ENCODE data around the gene BMPR1B. TPM values are rescaled to one million over a fixed set of nuclear protein-coding genes. Genes with fewer than 3 reads are reported as not detected.
A peak's percentile ranks its signal among the peaks of the same experiment; 100 is the strongest.

BMPR1B gene
- total and polyA plus RNA-seq, 4 donors: 11.8 to 30.1 (median 16.7) TPM

- WGBS (ENCODE audit: insufficient coverage): no CpG with 5 or more reads among the region's 2 CpGs
- Histone ChIP-seq H3K27me3 (ENCODE audit: control insufficient read depth, insufficient read depth, low read length) (no peaks in the 10 kb centered on the region), H3K36me3 (ENCODE audit: control insufficient read depth, insufficient read depth, low read length) (no peaks in the 10 kb centered on the region)
Observed at GRCh38 chr4:95013236-95013635, 255.5 kb downstream of the BMPR1B start.

GRCh38 chr4:95014068-95014467 lies 256.3 kb downstream of the BMPR1B start:
- WGBS (ENCODE audit: insufficient coverage): no CpG with 5 or more reads among the region's 1 CpG

More at GRCh38 chr4:95013236-95013635, 255.5 kb downstream of the BMPR1B start:
- no peak for DNase-seq (ENCODE audit: low read depth in 4 of 6, low spot score in 6 of 6)
- Histone ChIP-seq H3K9me3 (ENCODE audit: control insufficient read depth, insufficient read depth, low read length) (no peaks in the 10 kb centered on the region), H3K4me3 (ENCODE audit: low read depth, low read length) (no peak overlapping the region), H3K27ac (ENCODE audit: low read depth, low read length) (no peak overlapping the region), H3K4me1 (ENCODE audit: control insufficient read depth, insufficient read depth, low read length) (no peaks in the 10 kb centered on the region)

DNA sequence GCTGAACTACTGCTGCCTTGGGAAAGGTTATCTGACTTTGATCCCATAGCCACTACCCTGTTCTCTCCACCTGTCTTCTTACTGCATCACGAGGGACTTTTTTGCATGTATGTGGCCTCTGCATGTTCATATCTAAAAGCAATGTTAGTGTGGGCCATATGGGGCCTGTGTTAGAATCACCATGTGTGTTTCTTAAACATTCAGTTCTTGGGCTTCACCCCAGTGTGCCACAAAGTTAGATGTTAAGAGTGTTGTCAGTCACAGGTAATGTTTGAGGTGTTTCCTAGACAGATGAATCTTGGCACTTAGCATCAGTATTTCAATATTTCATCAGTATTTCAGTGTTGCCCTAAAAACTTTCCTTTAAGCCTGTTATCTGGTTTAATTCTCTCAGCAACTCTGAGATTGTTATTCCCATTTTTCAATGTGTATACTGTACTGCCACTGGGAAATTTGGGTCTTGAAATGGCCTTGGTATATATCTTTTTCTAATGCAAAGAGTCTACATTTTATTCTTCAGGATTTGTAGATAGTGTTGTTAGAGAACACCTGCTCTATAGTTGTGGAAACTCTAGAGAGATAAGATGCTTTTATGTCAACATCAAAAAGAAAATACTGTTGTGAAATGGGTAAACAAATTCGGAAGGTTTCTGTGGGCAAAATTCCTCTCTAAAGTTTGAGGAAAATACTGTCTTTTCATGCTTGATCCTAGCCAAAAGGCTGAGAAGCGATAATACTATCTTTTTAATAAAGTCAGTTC lies 259.7 kb downstream of the BMPR1B start:
- no peaks in the 10 kb centered on the region for H3K9me3 ChIP-seq (ENCODE audit: control insufficient read depth, insufficient read depth, low read length)
- DNase-seq (ENCODE audit: low read depth in 4 of 6, low spot score in 6 of 6): no peak
- WGBS (ENCODE audit: insufficient coverage): no CpG with 5 or more reads among the region's 3 CpGs
- H3K4me3 ChIP-seq (ENCODE audit: low read depth, low read length): no peak overlapping the region
- H3K36me3 ChIP-seq (ENCODE audit: control insufficient read depth, insufficient read depth, low read length): no peaks in the 10 kb centered on the region
- H3K4me1 ChIP-seq (ENCODE audit: control insufficient read depth, insufficient read depth, low read length): no peaks in the 10 kb centered on the region
- no peak overlapping the region for H3K27ac ChIP-seq (ENCODE audit: low read depth, low read length)
- no peaks in the 10 kb centered on the region for H3K27me3 ChIP-seq (ENCODE audit: control insufficient read depth, insufficient read depth, low read length)

More at GRCh38 chr4:95014068-95014467, 256.3 kb downstream of the BMPR1B start:
- H3K4me1 ChIP-seq (ENCODE audit: control insufficient read depth, insufficient read depth, low read length): no peaks in the 10 kb centered on the region
- no peak for DNase-seq (ENCODE audit: low read depth in 4 of 6, low spot score in 6 of 6)
- H3K36me3 ChIP-seq (ENCODE audit: control insufficient read depth, insufficient read depth, low read length): no peaks in the 10 kb centered on the region
- no peaks in the 10 kb centered on the region for H3K27me3 ChIP-seq (ENCODE audit: control insufficient read depth, insufficient read depth, low read length)
- H3K4me3 ChIP-seq (ENCODE audit: low read depth, low read length): no peak overlapping the region
- no peaks in the 10 kb centered on the region for H3K9me3 ChIP-seq (ENCODE audit: control insufficient read depth, insufficient read depth, low read length)
- no peak overlapping the region for H3K27ac ChIP-seq (ENCODE audit: low read depth, low read length)

DNA sequence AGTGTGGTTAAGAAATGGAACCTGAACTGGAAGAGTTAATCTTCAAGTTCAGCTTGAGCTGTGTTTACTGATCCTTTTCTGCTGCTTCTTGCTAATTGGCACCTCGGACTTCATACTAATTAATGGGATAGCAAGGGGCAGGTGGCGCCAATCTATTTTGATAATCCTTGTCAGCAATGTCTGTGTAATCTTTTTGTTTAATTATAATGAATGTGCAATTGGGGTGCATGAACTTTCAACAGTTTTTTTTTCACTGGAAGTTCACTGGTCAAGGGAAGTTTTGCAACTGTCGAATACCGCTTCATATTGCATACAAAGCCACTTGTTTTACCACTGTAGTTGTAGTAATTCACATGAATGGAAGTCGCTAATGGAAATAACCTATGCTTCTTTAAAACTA lies 261.0 kb downstream of the BMPR1B start:
- no peaks in the 10 kb centered on the region for H3K9me3 ChIP-seq (ENCODE audit: control insufficient read depth, insufficient read depth, low read length)
- no CpG with 5 or more reads among the region's 5 CpGs for WGBS (ENCODE audit: insufficient coverage)

DNA sequence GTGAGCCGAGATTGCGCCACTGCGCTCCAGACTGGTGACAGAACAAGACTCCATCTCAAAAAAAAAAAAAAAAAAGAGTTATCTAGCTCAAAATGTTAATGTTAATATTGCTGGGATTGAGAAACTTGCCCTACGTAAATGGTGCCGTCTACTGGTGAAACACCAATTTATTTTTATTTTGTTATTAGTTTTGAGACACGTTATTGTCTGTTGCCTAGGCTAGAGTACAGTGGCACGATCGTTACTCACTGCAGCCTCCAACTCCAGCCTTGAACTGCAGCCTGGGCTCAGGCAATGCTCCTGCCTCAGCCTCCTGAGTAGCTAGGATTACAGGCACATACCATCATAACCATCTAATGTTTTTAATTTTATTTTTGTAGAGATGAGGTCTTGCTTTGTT lies 262.8 kb downstream of the BMPR1B start:
- H3K4me3 ChIP-seq (ENCODE audit: low read depth, low read length): no peak overlapping the region
- no peak for DNase-seq (ENCODE audit: low read depth in 4 of 6, low spot score in 6 of 6)
- WGBS (ENCODE audit: insufficient coverage): 100% methylated on average over 3 of the region's 8 CpGs
- H3K27ac ChIP-seq (ENCODE audit: low read depth, low read length): no peak overlapping the region
- no peaks in the 10 kb centered on the region for H3K27me3 ChIP-seq (ENCODE audit: control insufficient read depth, insufficient read depth, low read length)
- H3K36me3 ChIP-seq (ENCODE audit: control insufficient read depth, insufficient read depth, low read length): no peaks in the 10 kb centered on the region
- no peaks in the 10 kb centered on the region for H3K4me1 ChIP-seq (ENCODE audit: control insufficient read depth, insufficient read depth, low read length)
- no peaks in the 10 kb centered on the region for H3K9me3 ChIP-seq (ENCODE audit: control insufficient read depth, insufficient read depth, low read length)

More for the DNA sequence above, 261.0 kb downstream of the BMPR1B start:
- peak in 2 of 6 donors; percentile 18 to 37 for DNase-seq (ENCODE audit: low read depth in 4 of 6, low spot score in 6 of 6)
- H3K4me1 ChIP-seq (ENCODE audit: control insufficient read depth, insufficient read depth, low read length): no peaks in the 10 kb centered on the region
- no peak overlapping the region for H3K4me3 ChIP-seq (ENCODE audit: low read depth, low read length)
- no peak overlapping the region for H3K27ac ChIP-seq (ENCODE audit: low read depth, low read length)
- H3K36me3 ChIP-seq (ENCODE audit: control insufficient read depth, insufficient read depth, low read length): no peaks in the 10 kb centered on the region
- H3K27me3 ChIP-seq (ENCODE audit: control insufficient read depth, insufficient read depth, low read length): no peaks in the 10 kb centered on the region

DNA sequence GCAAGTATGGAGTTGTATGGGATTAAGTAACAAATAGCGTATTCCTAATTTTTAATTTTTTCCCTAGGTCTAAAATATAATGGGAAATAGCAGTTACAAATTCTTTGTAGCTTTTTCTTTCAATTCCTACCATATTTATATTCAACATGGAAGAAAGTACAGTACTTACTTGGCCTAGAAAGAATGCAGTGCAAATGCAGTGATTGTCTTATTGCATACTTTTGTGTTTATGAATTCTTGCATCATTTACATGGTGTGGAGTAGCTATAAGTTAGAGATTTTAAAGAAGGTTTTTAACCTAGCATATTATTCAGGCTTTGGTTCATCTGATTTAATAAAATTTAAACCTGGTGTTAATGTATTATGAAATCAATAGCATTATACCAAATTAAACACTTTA lies 263.3 kb downstream of the BMPR1B start:
- WGBS (ENCODE audit: insufficient coverage): no CpG with 5 or more reads among the region's 1 CpG
- Histone ChIP-seq H3K4me1 (ENCODE audit: control insufficient read depth, insufficient read depth, low read length) (no peaks in the 10 kb centered on the region), H3K36me3 (ENCODE audit: control insufficient read depth, insufficient read depth, low read length) (no peaks in the 10 kb centered on the region), H3K9me3 (ENCODE audit: control insufficient read depth, insufficient read depth, low read length) (no peaks in the 10 kb centered on the region), H3K27ac (ENCODE audit: low read depth, low read length) (no peak overlapping the region), H3K4me3 (ENCODE audit: low read depth, low read length) (no peak overlapping the region), H3K27me3 (ENCODE audit: control insufficient read depth, insufficient read depth, low read length) (no peaks in the 10 kb centered on the region)
- DNase-seq (ENCODE audit: low read depth in 4 of 6, low spot score in 6 of 6): no peak

GRCh38 chr4:95023110-95023509 lies 265.4 kb downstream of the BMPR1B start:
- no CpG with 5 or more reads among the region's 5 CpGs for WGBS (ENCODE audit: insufficient coverage)
- no peaks in the 10 kb centered on the region for H3K4me1 ChIP-seq (ENCODE audit: control insufficient read depth, insufficient read depth, low read length)
- H3K4me3 ChIP-seq (ENCODE audit: low read depth, low read length): no peak overlapping the region
- no peaks in the 10 kb centered on the region for H3K9me3 ChIP-seq (ENCODE audit: control insufficient read depth, insufficient read depth, low read length)
- H3K27me3 ChIP-seq (ENCODE audit: control insufficient read depth, insufficient read depth, low read length): no peaks in the 10 kb centered on the region
- no peak for DNase-seq (ENCODE audit: low read depth in 4 of 6, low spot score in 6 of 6)
- H3K27ac ChIP-seq (ENCODE audit: low read depth, low read length): no peak overlapping the region
- no peaks in the 10 kb centered on the region for H3K36me3 ChIP-seq (ENCODE audit: control insufficient read depth, insufficient read depth, low read length)

GRCh38 chr4:95027905-95028618 lies 270.3 kb downstream of the BMPR1B start:
- no peaks in the 10 kb centered on the region for H3K4me1 ChIP-seq (ENCODE audit: control insufficient read depth, insufficient read depth, low read length)
- peak in 1 of 6 donors; percentile 42 for DNase-seq (ENCODE audit: low read depth in 4 of 6, low spot score in 6 of 6)
- no peaks in the 10 kb centered on the region for H3K27me3 ChIP-seq (ENCODE audit: control insufficient read depth, insufficient read depth, low read length)
- no peak overlapping the region for H3K27ac ChIP-seq (ENCODE audit: low read depth, low read length)
- no peak overlapping the region for H3K4me3 ChIP-seq (ENCODE audit: low read depth, low read length)
- H3K9me3 ChIP-seq (ENCODE audit: control insufficient read depth, insufficient read depth, low read length): no peaks in the 10 kb centered on the region
- H3K36me3 ChIP-seq (ENCODE audit: control insufficient read depth, insufficient read depth, low read length): no peaks in the 10 kb centered on the region

- no peak for DNase-seq (ENCODE audit: low read depth in 4 of 6, low spot score in 6 of 6)
- Histone ChIP-seq H3K27me3 (ENCODE audit: control insufficient read depth, insufficient read depth, low read length) (no peaks in the 10 kb centered on the region), H3K4me3 (ENCODE audit: low read depth, low read length) (no peak overlapping the region), H3K4me1 (ENCODE audit: control insufficient read depth, insufficient read depth, low read length) (no peaks in the 10 kb centered on the region), H3K27ac (ENCODE audit: low read depth, low read length) (no peak overlapping the region), H3K9me3 (ENCODE audit: control insufficient read depth, insufficient read depth, low read length) (no peaks in the 10 kb centered on the region), H3K36me3 (ENCODE audit: control insufficient read depth, insufficient read depth, low read length) (no peaks in the 10 kb centered on the region)
- no CpG with 5 or more reads among the region's 4 CpGs for WGBS (ENCODE audit: insufficient coverage)
Observed at GRCh38 chr4:95038791-95039190, 281.0 kb downstream of the BMPR1B start.
